IMR-90 (cell line): ENCODE measurements around the gene CARNS1. TPM values are rescaled to one million over a fixed set of nuclear protein-coding genes. Genes with fewer than 3 reads are reported as not detected.

ENCODE experiments used
- ATAC-seq: fragments of 200-7000 bp; cut with Tn5 transposase; 2 replicates; pipeline ENCODE4 v1.9.1; 2020; ENCODE audit warnings: low read depth, mild to moderate bottlenecking, moderate library complexity
- BruUV-seq: library from RNA; stranded (reverse); fragments of 400-500 nt; replicated peaks from 2 replicates; lab custom pipeline; 2021; lab: Mats Ljungman, UMichigan
- CTCF ChIA-PET: fragments of 300-600 bp; formaldehyde crosslinking; extraction: SDS; loops from one replicate; lab custom pipeline; 2021; ENCODE audit warnings: antibody characterized with exemption; lab: Yijun Ruan, JAX
- POLR2A ChIA-PET: fragments of 300-600 bp; sonication (Branson Sonifier 250); formaldehyde crosslinking; loops from one replicate; lab custom pipeline; 2022; ENCODE audit warnings: antibody characterized with exemption; ENCODE audit not compliant: unreplicated experiment; lab: Charles Lee
- DNase-seq: peaks from one replicate; pipeline ENCODE4 v3.0.0; 2013
- H2AFZ ChIP-seq: replicated peaks from 2 replicates; pipeline ENCODE3; 2013; ENCODE audit warnings: low read length, mild to moderate bottlenecking; ENCODE audit not compliant: poor library complexity
- H2AK5ac ChIP-seq: 2 replicates; pipeline ENCODE4 v1.6.1; 2013; ENCODE audit warnings: low read depth, low read length, inconsistent platforms
- H2AK9ac ChIP-seq: replicated peaks from 2 replicates; pipeline ENCODE3; 2013; ENCODE audit warnings: mild to moderate bottlenecking, low read depth, low read length, moderate library complexity; ENCODE audit not compliant: poor library complexity
- H2BK120ac ChIP-seq: 2 replicates; pipeline ENCODE4 v1.6.1; 2013; ENCODE audit warnings: low read depth, low read length, inconsistent platforms
- H2BK15ac ChIP-seq: 3 replicates; pipeline ENCODE4 v1.6.1; 2013; ENCODE audit warnings: low read depth, low read length, inconsistent platforms
- H2BK20ac ChIP-seq: 2 replicates; pipeline ENCODE4 v1.6.1; 2013; ENCODE audit warnings: low read depth, mild to moderate bottlenecking, inconsistent platforms, low read length, moderate library complexity
- H2BK5ac ChIP-seq: 2 replicates; pipeline ENCODE4 v1.6.1; 2013; ENCODE audit warnings: mild to moderate bottlenecking, low read depth, low read length, inconsistent platforms; ENCODE audit not compliant: poor library complexity, severe bottlenecking
- H3K14ac ChIP-seq: replicated peaks from 2 replicates; pipeline ENCODE4 v1.6.1; 2013; ENCODE audit warnings: low read depth, low read length, inconsistent platforms
- H3K18ac ChIP-seq: 2 replicates; pipeline ENCODE4 v1.6.1; 2013; ENCODE audit warnings: low read depth, low read length, control low read depth
- H3K23ac ChIP-seq: 2 replicates; pipeline ENCODE4 v1.6.1; 2013; ENCODE audit warnings: low read depth, low read length, inconsistent platforms
- H3K27ac ChIP-seq: 2 replicates; pipeline ENCODE4 v1.5.1; 2013; ENCODE audit warnings: mild to moderate bottlenecking, control low read depth, low read length; ENCODE audit not compliant: insufficient read depth
- H3K27me3 ChIP-seq: 2 replicates; pipeline ENCODE4 v1.6.1; 2013; ENCODE audit warnings: low read length; ENCODE audit not compliant: control insufficient read depth, insufficient read depth
- H3K36me3 ChIP-seq: 2 replicates; pipeline ENCODE4 v1.6.1; 2013; ENCODE audit warnings: low read length, mixed read lengths; ENCODE audit not compliant: control insufficient read depth, insufficient read depth
- H3K4ac ChIP-seq: 2 replicates; pipeline ENCODE4 v1.6.1; 2013; ENCODE audit warnings: low read depth, low read length, inconsistent platforms
- H3K4me1 ChIP-seq: 2 replicates; pipeline ENCODE4 v1.6.1; 2013; ENCODE audit warnings: low read length, mixed read lengths; ENCODE audit not compliant: control insufficient read depth, insufficient read depth
- H3K4me2 ChIP-seq: 2 replicates; pipeline ENCODE4 v1.6.1; 2013; ENCODE audit warnings: low read depth, mild to moderate bottlenecking, control low read depth, low read length, moderate library complexity
- H3K4me3 ChIP-seq: 2 replicates; pipeline ENCODE4 v1.5.1; 2013; ENCODE audit warnings: low read depth, mild to moderate bottlenecking, control low read depth, low read length, moderate library complexity; ENCODE audit not compliant: insufficient read depth
- H3K56ac ChIP-seq: 2 replicates; pipeline ENCODE4 v1.6.1; 2013; ENCODE audit warnings: low read length, inconsistent platforms; ENCODE audit not compliant: insufficient read depth; ENCODE audit errors: extremely low read depth
- H3K79me1 ChIP-seq, 2 experiments: 2 replicates each; pipeline ENCODE4 v1.6.1; 2013; ENCODE audit warnings: low read length in 2 of 2, inconsistent platforms in 1 of 2, low read depth in 1 of 2
- H3K9ac ChIP-seq: 2 replicates; pipeline ENCODE4 v1.6.1; 2013; ENCODE audit warnings: low read depth, low read length, control low read depth
- H3K9me1 ChIP-seq: 2 replicates; pipeline ENCODE4 v1.6.1; 2013; ENCODE audit warnings: low read length, inconsistent platforms; ENCODE audit not compliant: insufficient read depth
- H3K9me3 ChIP-seq: 2 replicates; pipeline ENCODE4 v1.6.1; 2013; ENCODE audit warnings: low read length; ENCODE audit not compliant: control insufficient read depth, insufficient read depth
- H4K20me1 ChIP-seq: 2 replicates; pipeline ENCODE4 v1.6.1; 2013; ENCODE audit warnings: low read length, inconsistent platforms; ENCODE audit not compliant: insufficient read depth
- H4K5ac ChIP-seq: 2 replicates; pipeline ENCODE4 v1.6.1; 2013; ENCODE audit warnings: mild to moderate bottlenecking, low read depth, low read length, control low read depth
- H4K8ac ChIP-seq, 2 experiments: 2 replicates each; pipeline ENCODE4 v1.6.1; 2013; ENCODE audit warnings: low read depth in 2 of 2, low read length in 2 of 2, control low read depth in 1 of 2, inconsistent platforms in 1 of 2
- H4K91ac ChIP-seq: 2 replicates; pipeline ENCODE4 v1.6.1; 2013; ENCODE audit warnings: low read depth, low read length, inconsistent platforms; ENCODE audit not compliant: insufficient read depth
- BHLHE40 ChIP-seq: fragments of 150-350 bp; IDR thresholded peaks from 2 replicates; pipeline ENCODE4 v1.6.1; 2016; ENCODE audit warnings: mild to moderate bottlenecking, low read depth, low read length
- RCOR1 ChIP-seq: IDR thresholded peaks from 2 replicates; pipeline ENCODE4 v1.6.1; 2012; ENCODE audit warnings: mild to moderate bottlenecking, low read length, improper control_type of control experiment; ENCODE audit not compliant: insufficient replicate concordance
- USF2 ChIP-seq: fragments of 150-350 bp; IDR thresholded peaks from 2 replicates; pipeline ENCODE4 v1.6.1; 2017; ENCODE audit warnings: mild to moderate bottlenecking, antibody characterized with exemption, low read length, low read depth
- WGBS, 2 experiments: methylation state at CpG; one replicate each; pipeline versions ENCODE4 v1.1.5 to v1.1.7; 2013; ENCODE audit warnings: missing lambda C conversion rate in 2 of 2; ENCODE audit not compliant: insufficient read length in 1 of 2; ENCODE audit errors: extremely low coverage in 2 of 2; 5-methylcytosine and 5-hydroxymethylcytosine counted together
- dilution Hi-C: fragments of 300-500 bp; cut with HindIII; formaldehyde crosslinking; loops from one replicate; pipeline ENCODE4 v1.14.3; 2018; ENCODE audit warnings: low sequenced_read_pairs; ENCODE audit not compliant: unreplicated experiment
- in situ Hi-C: fragments of 300-500 bp; cut with MboI; formaldehyde crosslinking; loops from 3 replicates; pipeline ENCODE4 v1.14.3; 2019; ENCODE audit warnings: low sequenced_read_pairs, inconsistent platforms, mixed read lengths
- intact Hi-C: fragments of 100-400 bp; cut with micrococcal nuclease; formaldehyde crosslinking; loops from 2 replicates; pipeline ENCODE4 v1.10.0; 2022
- polyA plus RNA-seq, 3 experiments: library from polyadenylated mRNA; depleted of rRNA; stranded (reverse); fragments of >200 nt; gene quantifications; 2 replicates each; pipeline ENCODE4 v1.2.3, GENCODE V29; 2012; ENCODE audit warnings: low replicate concordance in 1 of 3
- total RNA-seq: library from RNA; depleted of rRNA; stranded (reverse); fragments of >200 nt; gene quantifications from 2 replicates; pipeline ENCODE4 v1.2.3, GENCODE V29; 2012

CARNS1 gene
- total and polyA plus RNA-seq, 2 of the 4 experiments (the other 2 are of a cell fraction): under 0.01 to 0.32 TPM

- no peak overlapping the region for H3K14ac ChIP-seq
- POLR2A ChIA-PET: no interaction called here
- H3K4me3 ChIP-seq: no peak overlapping the region
Measured at GRCh38 chr11:67376873-67377808, 38.3 kb upstream of the CARNS1 start.

More at GRCh38 chr11:67376873-67377808, 38.3 kb upstream of the CARNS1 start:
- TF ChIP-seq RCOR1: no peak
- TF ChIP-seq BHLHE40: no peak
- TF ChIP-seq USF2: no peak
- H3K27me3 ChIP-seq: no peaks in the 10 kb centered on the region
- H4K5ac ChIP-seq: no peak overlapping the region
- no peak overlapping the region for H2BK5ac ChIP-seq
- dilution Hi-C loops: no loop called here
- no peak overlapping the region for H3K9ac ChIP-seq
- in situ Hi-C loops: no loop called here
- DNase-seq (no peak), ATAC-seq (no peak)
- intact Hi-C loops: no loop called here
- no peak overlapping the region for H4K8ac ChIP-seq
- no peak overlapping the region for H3K27ac ChIP-seq
- H3K56ac ChIP-seq: no peak overlapping the region
- no peaks in the 10 kb centered on the region for H3K9me3 ChIP-seq
- no peak overlapping the region for H2BK20ac ChIP-seq
- peaks cover 0 to 5% of the 10 kb centered on the region in 2 experiments; a peak in 2 of 4 replicates for H3K79me1 ChIP-seq
- H3K9me1 ChIP-seq: peaks cover 8% of the 10 kb centered on the region
- WGBS, 2 experiments: no CpG with 5 or more reads among the region's 6 CpGs
- peak overlapping the region; percentile 83; the same call in 2 of the 3 replicates for H2BK15ac ChIP-seq
- no peak overlapping the region; the same call in 1 of the 2 replicates for H2BK120ac ChIP-seq
- H3K4ac ChIP-seq: peak overlapping the region; percentile 87
- CTCF ChIA-PET: interaction anchor here (0.5 to 7.8 kb wide), 4 partner anchors 24 to 1608 kb away, joined by 3 to 128 read pairs (median 4); partner anchors contain the start of genes GRK2 and POLD4
- BruUV-seq: no TSS peak
- H3K36me3 ChIP-seq: no peaks in the 10 kb centered on the region
- H3K18ac ChIP-seq: no peak overlapping the region
- no peaks in the 10 kb centered on the region for H4K20me1 ChIP-seq
- no peak overlapping the region for H3K23ac ChIP-seq
- peak overlapping the region; percentile 45 for H2AK9ac ChIP-seq
- H2AK5ac ChIP-seq: peak overlapping the region; percentile 96
- no peak overlapping the region for H2AFZ ChIP-seq
- H3K4me1 ChIP-seq: peaks cover 24% of the 10 kb centered on the region
- peak overlapping the region; percentile 48 for H4K91ac ChIP-seq
- H3K4me2 ChIP-seq: no peak overlapping the region
